CD14-positive monocyte (primary cell): ENCODE data around the gene TSEN15. TPM values are rescaled to one million over a fixed set of nuclear protein-coding genes. Genes with fewer than 3 reads are reported as not detected.

Experiments
- DNase-seq, 3 donors: peaks; one replicate each; pipeline ENCODE4 v3.0.0-alpha.2; 2011 to 2022
- H2AFZ ChIP-seq: 2 replicates; pipeline ENCODE4 v1.6.0; 2012; ENCODE audit warnings: mild to moderate bottlenecking, low read depth, low read length, inconsistent platforms; ENCODE audit not compliant: insufficient read depth, poor library complexity, severe bottlenecking
- H3K27ac ChIP-seq, 2 donors: 1 replicate in 1 of 2; 2 replicates in 1 of 2; pipeline ENCODE4 v1.5.1; 2012 to 2013; ENCODE audit warnings: low read length in 2 of 2, control low read depth in 1 of 2, inconsistent platforms in 1 of 2, low read depth in 1 of 2, mild to moderate bottlenecking in 1 of 2
- H3K27me3 ChIP-seq, 2 donors: one replicate each; pipeline versions ENCODE4 v1.6.0 to v1.6.1; 2011 to 2013; ENCODE audit warnings: low read length in 2 of 2; ENCODE audit not compliant: control insufficient read depth in 2 of 2, insufficient read depth in 2 of 2
- H3K36me3 ChIP-seq, 2 donors: replicated peaks in 1 of 2; 1 replicate in 1 of 2; 2 replicates in 1 of 2; pipeline versions ENCODE4 v1.5.1 to v1.6.1; 2012 to 2013; ENCODE audit warnings: low read length in 2 of 2, control low read depth in 1 of 2, inconsistent platforms in 1 of 2, mild to moderate bottlenecking in 1 of 2; ENCODE audit not compliant: insufficient read depth in 2 of 2, control insufficient read depth in 1 of 2
- H3K4me1 ChIP-seq, 2 donors: 1 replicate in 1 of 2; 2 replicates in 1 of 2; pipeline versions ENCODE4 v1.5.1 to v1.6.1; 2012 to 2013; ENCODE audit warnings: low read length in 2 of 2, control low read depth in 1 of 2, inconsistent platforms in 1 of 2, mild to moderate bottlenecking in 1 of 2, moderate library complexity in 1 of 2; ENCODE audit not compliant: insufficient read depth in 2 of 2, control insufficient read depth in 1 of 2
- H3K4me2 ChIP-seq: replicated peaks from 2 replicates; pipeline ENCODE3; 2012; ENCODE audit warnings: low read length, moderate library complexity, mild to moderate bottlenecking; ENCODE audit not compliant: poor library complexity, severe bottlenecking; ENCODE audit errors: extremely low read depth
- H3K4me3 ChIP-seq, 3 experiments: fragments of 200-600 bp in 1 of 3; sonication (generic) in 1 of 3; replicated peaks in 1 of 3; 1 replicate in 2 of 3; 2 replicates in 1 of 3; pipeline ENCODE4 v1.5.1; 2011 to 2013; ENCODE audit warnings: low read length in 3 of 3, mild to moderate bottlenecking in 3 of 3, control low read depth in 2 of 3, low read depth in 2 of 3, inconsistent platforms in 1 of 3, moderate library complexity in 1 of 3
- H3K79me2 ChIP-seq: 2 replicates; pipeline ENCODE4 v1.6.0; 2012; ENCODE audit warnings: mild to moderate bottlenecking, control low read depth, inconsistent platforms, low read length, moderate library complexity; ENCODE audit not compliant: insufficient read depth
- H3K9ac ChIP-seq: 2 replicates; pipeline ENCODE4 v1.6.0; 2017; ENCODE audit warnings: low read length, mild to moderate bottlenecking; ENCODE audit not compliant: insufficient read depth, poor library complexity, severe bottlenecking
- H3K9me3 ChIP-seq, 2 donors: replicated peaks in 1 of 2; 1 replicate in 1 of 2; 2 replicates in 1 of 2; pipeline versions ENCODE4 v1.5.1 to v1.6.1; 2012 to 2013; ENCODE audit warnings: low read length in 2 of 2, control low read depth in 1 of 2; ENCODE audit not compliant: control insufficient read depth in 1 of 2, insufficient read depth in 1 of 2
- H4K20me1 ChIP-seq: 2 replicates; pipeline ENCODE4 v1.6.0; 2012; ENCODE audit warnings: mild to moderate bottlenecking, low read length, control low read depth, moderate library complexity; ENCODE audit not compliant: insufficient read depth
- H3K27ac Mint-ChIP-seq, 7 donors: one replicate each; pipeline ENCODE4 v1.8.0; 2020; ENCODE audit warnings: mild to moderate bottlenecking in 7 of 7, mixed read lengths in 7 of 7, moderate library complexity in 6 of 7, inconsistent platforms in 2 of 7
- H3K27me3 Mint-ChIP-seq, 3 donors: one replicate each; pipeline ENCODE4 v1.8.0; 2021 to 2022; ENCODE audit warnings: low read depth in 3 of 3, mild to moderate bottlenecking in 3 of 3, mixed read lengths in 3 of 3, moderate library complexity in 3 of 3, inconsistent platforms in 1 of 3
- H3K36me3 Mint-ChIP-seq, 2 donors: one replicate each; pipeline ENCODE4 v1.8.0; 2020; ENCODE audit warnings: mixed read lengths in 2 of 2, inconsistent platforms in 1 of 2, mild to moderate bottlenecking in 1 of 2
- H3K4me1 Mint-ChIP-seq: one replicate; pipeline ENCODE4 v1.8.0; 2020; ENCODE audit warnings: mild to moderate bottlenecking, mixed read lengths
- H3K4me3 Mint-ChIP-seq, 2 donors: one replicate each; pipeline ENCODE4 v1.8.0; 2020; ENCODE audit warnings: mild to moderate bottlenecking in 2 of 2, mixed read lengths in 2 of 2, moderate library complexity in 1 of 2
- H3K9me3 Mint-ChIP-seq, 7 donors: one replicate each; pipeline ENCODE4 v1.8.0; 2020 to 2022; ENCODE audit warnings: mixed read lengths in 7 of 7, mild to moderate bottlenecking in 6 of 7, moderate library complexity in 6 of 7, inconsistent platforms in 2 of 7
- WGBS: methylation state at CpG from one replicate; pipeline ENCODE4 v1.1.5; 2013; ENCODE audit warnings: missing lambda C conversion rate; ENCODE audit not compliant: insufficient coverage; 5-methylcytosine and 5-hydroxymethylcytosine counted together
- intact Hi-C, 2 donors: fragments of 100-400 bp; cut with micrococcal nuclease; formaldehyde crosslinking; loops; one replicate each; pipeline versions ENCODE4 v1.15.0 to v1.15.1; 2023
- polyA plus RNA-seq, 3 donors: library from polyadenylated mRNA; depleted of rRNA in 1 of 3; unstranded in 2 of 3; stranded (reverse) in 1 of 3; fragments of 300-500 nt in 2 of 3; fragments of >200 nt in 1 of 3; fragmentation: Illumina TruSeq in 2 of 3; gene quantifications; 1 replicate in 2 of 3; 2 replicates in 1 of 3; pipeline ENCODE4 v1.2.3, GENCODE V29; 2012 to 2021
- TF ChIP-seq, protein P1 (sequence below): fragments of 200-600 bp; IDR thresholded peaks from one replicate; pipeline ENCODE4 v1.8.0; 2022; ENCODE audit warnings: antibody characterized with exemption, mild to moderate bottlenecking

TSEN15 gene
- polyA plus RNA-seq, 3 donors = 11.8 to 29.4 (median 23.4) TPM

- peaks cover 26 to 30% of the 10 kb centered on the region in 2 donors for H3K36me3 Mint-ChIP-seq
- peaks cover 4 to 25% of the 10 kb centered on the region in 2 donors for H3K36me3 ChIP-seq
- no peak overlapping the region for H3K27ac ChIP-seq
- no peak for DNase-seq
- H4K20me1 ChIP-seq = no peaks in the 10 kb centered on the region
- H3K9me3 ChIP-seq = no peaks in the 10 kb centered on the region
- H3K27me3 ChIP-seq = no peaks in the 10 kb centered on the region
- H3K4me2 ChIP-seq = no peak overlapping the region
- intact Hi-C loops = no loop called here
- no peak overlapping the region for H2AFZ ChIP-seq
- H3K4me1 ChIP-seq = no peaks in the 10 kb centered on the region
- no CpG with 5 or more reads among the region's 2 CpGs for WGBS
- peaks cover 0 to 3% (median 0%) of the 10 kb centered on the region in 7 donors for H3K9me3 Mint-ChIP-seq
- TF ChIP-seq, protein P1, sequence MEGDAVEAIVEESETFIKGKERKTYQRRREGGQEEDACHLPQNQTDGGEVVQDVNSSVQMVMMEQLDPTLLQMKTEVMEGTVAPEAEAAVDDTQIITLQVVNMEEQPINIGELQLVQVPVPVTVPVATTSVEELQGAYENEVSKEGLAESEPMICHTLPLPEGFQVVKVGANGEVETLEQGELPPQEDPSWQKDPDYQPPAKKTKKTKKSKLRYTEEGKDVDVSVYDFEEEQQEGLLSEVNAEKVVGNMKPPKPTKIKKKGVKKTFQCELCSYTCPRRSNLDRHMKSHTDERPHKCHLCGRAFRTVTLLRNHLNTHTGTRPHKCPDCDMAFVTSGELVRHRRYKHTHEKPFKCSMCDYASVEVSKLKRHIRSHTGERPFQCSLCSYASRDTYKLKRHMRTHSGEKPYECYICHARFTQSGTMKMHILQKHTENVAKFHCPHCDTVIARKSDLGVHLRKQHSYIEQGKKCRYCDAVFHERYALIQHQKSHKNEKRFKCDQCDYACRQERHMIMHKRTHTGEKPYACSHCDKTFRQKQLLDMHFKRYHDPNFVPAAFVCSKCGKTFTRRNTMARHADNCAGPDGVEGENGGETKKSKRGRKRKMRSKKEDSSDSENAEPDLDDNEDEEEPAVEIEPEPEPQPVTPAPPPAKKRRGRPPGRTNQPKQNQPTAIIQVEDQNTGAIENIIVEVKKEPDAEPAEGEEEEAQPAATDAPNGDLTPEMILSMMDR = no peak
- no peak overlapping the region for H3K4me3 Mint-ChIP-seq
- no peak overlapping the region for H3K9ac ChIP-seq
- H3K4me3 ChIP-seq = no peak overlapping the region
- no peaks in the 10 kb centered on the region for H3K4me1 Mint-ChIP-seq
- no peaks in the 10 kb centered on the region for H3K79me2 ChIP-seq
- H3K27ac Mint-ChIP-seq = no peak overlapping the region
- no peaks in the 10 kb centered on the region for H3K27me3 Mint-ChIP-seq
These were observed 20.8 kb downstream of the TSEN15 start for GRCh38 chr1:184072376-184072775.

GRCh38 chr1:184074383-184074782 lies 22.9 kb downstream of the TSEN15 start:
- H3K79me2 ChIP-seq = no peaks in the 10 kb centered on the region
- Mint-ChIP-seq H3K36me3 (peaks cover 20 to 27% of the 10 kb centered on the region in 2 donors), H3K27ac (no peak overlapping the region), H3K4me3 (no peak overlapping the region), H3K4me1 (no peaks in the 10 kb centered on the region), H3K27me3 (no peaks in the 10 kb centered on the region), H3K9me3 (peaks cover 0 to 5% (median 0%) of the 10 kb centered on the region in 7 donors)
- H3K4me3 ChIP-seq = no peak overlapping the region
- H2AFZ ChIP-seq = no peak overlapping the region
- no peaks in the 10 kb centered on the region for H3K27me3 ChIP-seq
- intact Hi-C loops = loop anchor here (2.0 kb wide), 2 partner anchors 148 to 590 kb away; no protein-coding TSS in a partner anchor
- no peaks in the 10 kb centered on the region for H3K9me3 ChIP-seq
- no peak for DNase-seq
- TF ChIP-seq, protein P1 = no peak
- 80% methylated on average over 1 of the region's 2 CpGs for WGBS
- no peak overlapping the region for H3K4me2 ChIP-seq
- peaks cover 4 to 24% of the 10 kb centered on the region in 2 donors for H3K36me3 ChIP-seq
- no peak overlapping the region for H3K27ac ChIP-seq
- H4K20me1 ChIP-seq = no peaks in the 10 kb centered on the region
- H3K4me1 ChIP-seq = no peaks in the 10 kb centered on the region
- no peak overlapping the region for H3K9ac ChIP-seq
